ENCODE measurements around the gene SLC25A48.

Gene SLC25A48

DNA sequence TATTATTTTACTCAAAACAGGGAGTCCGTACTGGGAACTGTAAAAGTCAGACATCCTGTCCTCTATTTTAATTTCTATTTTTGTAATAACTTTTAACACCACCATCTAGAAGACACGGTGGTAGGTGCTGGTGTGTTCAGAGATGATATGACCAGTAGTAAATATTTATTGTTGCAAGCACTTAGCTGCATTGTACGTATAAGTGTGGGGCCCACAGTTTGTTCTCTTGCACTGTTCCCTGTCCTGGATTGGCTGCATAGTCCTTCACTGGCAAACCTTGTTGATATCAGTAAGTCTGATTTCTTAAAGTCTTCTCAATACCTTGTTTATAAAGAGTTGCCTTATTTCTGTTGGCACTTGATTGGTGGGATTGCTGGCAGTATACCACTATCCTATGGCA is 85.7 kb downstream of the SLC25A48 start:
- DNase-seq (ENCODE audit: low read depth, low spot score), result no peak

- no peak for DNase-seq (ENCODE audit: low read depth, low spot score)
These were observed 86.9 kb downstream of the SLC25A48 start for GRCh38 chr5:135921388-135921787.

GRCh38 chr5:135930029-135930948 is 95.8 kb downstream of the SLC25A48 start:
- no peak for DNase-seq (ENCODE audit: low read depth, low spot score)

DNA sequence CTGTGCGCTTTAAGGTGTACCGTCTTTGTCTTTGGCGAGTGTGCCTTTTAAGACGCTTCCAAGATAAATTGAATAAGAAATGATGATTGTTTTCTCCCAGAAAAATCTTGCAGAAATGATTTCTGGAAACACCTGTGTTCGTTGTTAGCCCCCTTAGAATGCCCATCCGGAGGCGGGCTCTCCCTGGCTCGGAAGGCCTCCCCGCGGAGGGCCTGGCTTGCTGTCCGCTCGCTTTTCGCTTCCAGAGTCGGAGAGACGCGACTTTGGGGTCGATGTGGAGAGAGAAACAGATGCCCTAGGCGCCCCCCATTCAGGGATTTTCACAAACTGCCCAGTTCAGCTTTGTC is 96.5 kb downstream of the SLC25A48 start:
- DNase-seq (ENCODE audit: low read depth, low spot score), result no peak

GRCh38 chr5:135934939-135935338 is 100.5 kb downstream of the SLC25A48 start:
- DNase-seq (ENCODE audit: low read depth, low spot score), result no peak

DNA sequence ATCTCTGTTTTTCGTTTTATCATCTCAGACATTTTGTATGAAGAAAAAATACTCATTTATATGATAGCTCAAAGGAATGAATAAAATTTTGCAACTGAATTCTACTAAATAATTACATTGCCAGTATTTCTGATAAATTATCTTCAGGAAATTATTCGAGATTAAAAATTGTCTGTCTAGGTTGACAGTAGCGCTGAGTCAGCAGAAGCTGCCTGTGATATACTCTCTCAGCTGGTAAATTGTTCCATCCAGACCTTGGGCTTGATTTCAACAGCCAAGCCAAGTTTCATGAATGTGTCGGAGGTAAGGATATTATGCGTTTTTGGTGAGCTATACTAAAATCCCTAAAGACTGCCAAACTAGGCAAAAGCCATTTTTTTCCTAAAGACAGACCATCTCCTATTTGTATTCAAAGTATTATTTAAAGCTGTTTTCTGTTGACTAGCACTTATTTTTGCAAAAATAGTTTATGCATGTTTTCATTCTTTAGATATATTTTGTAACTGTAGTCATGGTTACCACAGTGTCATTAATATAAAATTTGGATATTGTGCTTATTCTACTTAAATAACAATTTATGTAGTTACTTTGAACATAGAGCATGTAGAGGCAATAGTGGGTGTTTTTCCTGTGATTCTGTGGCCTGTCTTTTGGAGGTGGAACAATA is 102.9 kb downstream of the SLC25A48 start:
- DNase-seq (ENCODE audit: low read depth, low spot score), result no peak

All from smooth muscle cell of the brain vasculature (primary cell).